Endothelial cell of umbilical vein (primary cell): Measurements from ENCODE around the gene PLK5. TPM values are rescaled to one million over a fixed set of nuclear protein-coding genes. Genes with fewer than 3 reads are reported as not detected.

ENCODE experiments used
- BruUV-seq: library from RNA; stranded (reverse); fragments of 400-500 nt; replicated peaks from 2 replicates; lab custom pipeline; 2021; lab: Mats Ljungman, UMichigan
- CTCF ChIA-PET: fragments of 300-600, 350-600 bp; sonication (Branson Sonifier 250); formaldehyde crosslinking; loops from one replicate; lab custom pipeline; 2021; ENCODE audit warnings: antibody characterized with exemption, inconsistent platforms; lab: Charles Lee
- POLR2A ChIA-PET: fragments of 300-600, 350-600 bp; sonication (Branson Sonifier 250); formaldehyde crosslinking; loops from one replicate; lab custom pipeline; 2021; ENCODE audit warnings: antibody characterized with exemption, inconsistent platforms; lab: Charles Lee
- DNase-seq: peaks from one replicate; pipeline ENCODE4 v3.0.0-alpha.2; 2011; ENCODE audit warnings: low read depth, low spot score
- FAIRE-seq: peaks from 2 replicates; lab custom pipeline; 2011; peaks lifted over from hg19 to GRCh38; lab: Jason Lieb, UNC
- H2AFZ ChIP-seq: 2 replicates; pipeline ENCODE4 v1.6.0; 2012; ENCODE audit warnings: low read depth, low read length, control low read depth, inconsistent platforms
- H3K27ac ChIP-seq: 2 replicates; pipeline ENCODE4 v1.5.1; 2011; ENCODE audit warnings: low read depth, mild to moderate bottlenecking, control low read depth, low read length, moderate library complexity; ENCODE audit not compliant: insufficient read depth
- H3K27me3 ChIP-seq, 2 experiments: 2 replicates each; pipeline versions ENCODE4 v1.6.0 to v1.6.1; 2011; ENCODE audit warnings: low read length in 2 of 2, mixed read lengths in 1 of 2; ENCODE audit not compliant: control insufficient read depth in 2 of 2, insufficient read depth in 2 of 2
- H3K36me3 ChIP-seq, 2 experiments: 2 replicates in 1 of 2; 3 replicates in 1 of 2; pipeline ENCODE4 v1.5.1; 2011; ENCODE audit warnings: low read length in 2 of 2, mild to moderate bottlenecking in 1 of 2, moderate library complexity in 1 of 2; ENCODE audit not compliant: control insufficient read depth in 2 of 2, insufficient read depth in 2 of 2; ENCODE audit errors: extremely low read depth in 1 of 2
- H3K4me1 ChIP-seq: 3 replicates; pipeline ENCODE4 v1.5.1; 2011; ENCODE audit warnings: mild to moderate bottlenecking, low read length; ENCODE audit not compliant: control insufficient read depth, insufficient read depth; ENCODE audit errors: extremely low read depth
- H3K4me2 ChIP-seq: 2 replicates; pipeline ENCODE4 v1.6.1; 2011; ENCODE audit warnings: low read length, control low read depth, mixed read lengths; ENCODE audit not compliant: insufficient read depth
- H3K4me3 ChIP-seq, 3 experiments: fragments of 200-600 bp in 1 of 3; sonication (generic), shearing (Covaris generic) in 1 of 3; replicated peaks in 1 of 3; 2 replicates each; pipeline ENCODE4 v1.5.1; 2011 to 2016; ENCODE audit warnings: control low read depth in 3 of 3, low read length in 3 of 3, mild to moderate bottlenecking in 2 of 3, inconsistent platforms in 1 of 3, low read depth in 1 of 3, moderate library complexity in 1 of 3; ENCODE audit not compliant: insufficient read depth in 1 of 3
- H3K79me2 ChIP-seq: 2 replicates; pipeline ENCODE4 v1.6.0; 2012; ENCODE audit warnings: low read length, inconsistent platforms; ENCODE audit not compliant: control insufficient read depth, insufficient read depth
- H3K9ac ChIP-seq: replicated peaks from 2 replicates; pipeline ENCODE3; 2011; ENCODE audit warnings: low read length, control low read depth; ENCODE audit not compliant: insufficient read depth; ENCODE audit errors: extremely low read depth
- H3K9me1 ChIP-seq: replicated peaks from 3 replicates; pipeline ENCODE4 v1.6.0; 2011; ENCODE audit warnings: mild to moderate bottlenecking, low read length; ENCODE audit not compliant: control insufficient read depth, insufficient read depth; ENCODE audit errors: extremely low read depth
- H3K9me3 ChIP-seq: replicated peaks from 2 replicates; pipeline ENCODE4 v1.5.1; 2012; ENCODE audit warnings: low read length, inconsistent platforms; ENCODE audit not compliant: control insufficient read depth, insufficient read depth
- H4K20me1 ChIP-seq: replicated peaks from 2 replicates; pipeline ENCODE3; 2011; ENCODE audit warnings: mild to moderate bottlenecking, low read length; ENCODE audit not compliant: control insufficient read depth, insufficient read depth; ENCODE audit errors: extremely low read depth
- CTCF ChIP-seq, 2 donors: IDR thresholded peaks; 1 replicate in 1 of 2; 2 replicates in 1 of 2; pipeline ENCODE4 v1.5.1; 2011; ENCODE audit warnings: low read length in 2 of 2, mild to moderate bottlenecking in 2 of 2, moderate library complexity in 2 of 2, control low read depth in 1 of 2, inconsistent platforms in 1 of 2, low read depth in 1 of 2; ENCODE audit not compliant: insufficient read depth in 1 of 2; ENCODE audit errors: extremely low read depth in 1 of 2
- EZH2 ChIP-seq: IDR thresholded peaks from 2 replicates; pipeline ENCODE4 v1.6.1; 2012; ENCODE audit warnings: borderline replicate concordance, low read depth, mild to moderate bottlenecking, moderate library complexity, low read length, inconsistent platforms; ENCODE audit not compliant: severe bottlenecking
- GATA2 ChIP-seq: IDR thresholded peaks from 2 replicates; pipeline ENCODE4 v1.7.0; 2011; ENCODE audit warnings: low read depth, mild to moderate bottlenecking, moderate library complexity, mixed read lengths, low read length; ENCODE audit not compliant: insufficient read length, insufficient read depth
- JUN ChIP-seq: IDR thresholded peaks from 2 replicates; pipeline ENCODE4 v1.6.1; 2011; ENCODE audit warnings: borderline replicate concordance, low read depth; ENCODE audit not compliant: insufficient read length, insufficient read depth
- MAX ChIP-seq: IDR thresholded peaks from 2 replicates; pipeline ENCODE4 v1.6.1; 2011; ENCODE audit not compliant: insufficient read depth, insufficient read length
- MYC ChIP-seq: IDR thresholded peaks from one replicate; pipeline ENCODE4 v1.6.1; 2011; ENCODE audit warnings: mild to moderate bottlenecking, low read depth, low read length
- POLR2A ChIP-seq: IDR thresholded peaks from 2 replicates; pipeline ENCODE4 v1.6.1; 2012; ENCODE audit warnings: low read depth, mild to moderate bottlenecking, control low read depth, low read length
- POLR2AphosphoS5 ChIP-seq: IDR thresholded peaks from 2 replicates; pipeline ENCODE4 v1.6.1; 2012; ENCODE audit warnings: low read depth, mild to moderate bottlenecking, control low read depth, low read length, moderate library complexity; ENCODE audit not compliant: insufficient read depth
- dilution Hi-C: fragments of 300-500 bp; cut with MboI; formaldehyde crosslinking; loops from one replicate; pipeline ENCODE4 v1.15.0; 2019; ENCODE audit warnings: low sequenced_read_pairs; ENCODE audit not compliant: extremely low pct_ligation_motif_present
- intact Hi-C: fragments of 100-400 bp; cut with micrococcal nuclease; formaldehyde crosslinking; loops from one replicate; pipeline ENCODE4 v1.10.0; 2022
- polyA plus RNA-seq, 4 experiments: library from polyadenylated mRNA; depleted of rRNA in 3 of 4; stranded (reverse) in 3 of 4; unstranded in 1 of 4; fragments of >200 nt; gene quantifications; 2 replicates each; pipeline versions ENCODE4 v1.2.1 to v1.2.3, GENCODE V29; 2011 to 2012; ENCODE audit warnings: missing spikeins in 1 of 4
- total RNA-seq: library from RNA; stranded (reverse); gene quantifications from 2 replicates; pipeline ENCODE4 v1.2.3, GENCODE V29; 2021

PLK5 gene
- total and polyA plus RNA-seq, 2 donors (not counting 3 experiments of a cell fraction or from before 2014, with no cell fraction given) = not detected

- no peaks in the 10 kb centered on the region for H3K36me3 ChIP-seq
- no peak overlapping the region for H3K4me3 ChIP-seq
- ChIA-PET CTCF (interaction anchor here (0.8 to 1.1 kb wide), 4 partner anchors 12 to 316 kb away, joined by 3 to 10 read pairs (median 3); no protein-coding TSS in a partner anchor), POLR2A (no interaction called here)
- H3K4me2 ChIP-seq = no peak overlapping the region
- dilution Hi-C loops = no loop called here
- FAIRE-seq = no peak
- no peaks in the 10 kb centered on the region for H3K79me2 ChIP-seq
- H3K9me3 ChIP-seq = no peaks in the 10 kb centered on the region
- intact Hi-C loops = loop anchor here (5.0 kb wide), 1 partner anchor 228 kb away; no protein-coding TSS in a partner anchor
- DNase-seq = no peak
- no peaks in the 10 kb centered on the region for H4K20me1 ChIP-seq
- no peaks in the 10 kb centered on the region for H3K4me1 ChIP-seq
- H3K9ac ChIP-seq = no peak overlapping the region
- no peak overlapping the region for H2AFZ ChIP-seq
- H3K27ac ChIP-seq = no peak overlapping the region
- H3K9me1 ChIP-seq = no peaks in the 10 kb centered on the region
- BruUV-seq = no TSS peak
- no peak for TF ChIP-seq MYC
- no peak for TF ChIP-seq EZH2
- TF ChIP-seq GATA2 = no peak
- TF ChIP-seq CTCF (IDR thresholded peaks at IDR 0.05; ENCODE audit: extremely low read depth in 1 of 2, insufficient read depth in 1 of 2, low read depth in 1 of 2, low read length in 2 of 2) = no peak
- TF ChIP-seq POLR2AphosphoS5 = no peak
- TF ChIP-seq MAX = no peak
- TF ChIP-seq JUN = no peak
- no peak for TF ChIP-seq POLR2A
- peaks cover 5 to 8% of the 10 kb centered on the region in 2 experiments for H3K27me3 ChIP-seq
Measured at GRCh38 chr19:1509602-1510441, 14.1 kb upstream of the PLK5 start.
